Measurements from ENCODE around the gene OTOR. TPM values are rescaled to one million over a fixed set of nuclear protein-coding genes. Genes with fewer than 3 reads are reported as not detected.

OTOR gene, protein sequence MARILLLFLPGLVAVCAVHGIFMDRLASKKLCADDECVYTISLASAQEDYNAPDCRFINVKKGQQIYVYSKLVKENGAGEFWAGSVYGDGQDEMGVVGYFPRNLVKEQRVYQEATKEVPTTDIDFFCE
- not detected in 2 replicates for total RNA-seq (2014; rRNA removed; shearing (Covaris generic))
- not detected in 2 replicates for polyA plus RNA-seq (2015; cell fraction: cytosol; rRNA removed)
- polyA plus RNA-seq (2015; cell fraction: nucleus; rRNA removed) = not detected in 2 replicates

DNA sequence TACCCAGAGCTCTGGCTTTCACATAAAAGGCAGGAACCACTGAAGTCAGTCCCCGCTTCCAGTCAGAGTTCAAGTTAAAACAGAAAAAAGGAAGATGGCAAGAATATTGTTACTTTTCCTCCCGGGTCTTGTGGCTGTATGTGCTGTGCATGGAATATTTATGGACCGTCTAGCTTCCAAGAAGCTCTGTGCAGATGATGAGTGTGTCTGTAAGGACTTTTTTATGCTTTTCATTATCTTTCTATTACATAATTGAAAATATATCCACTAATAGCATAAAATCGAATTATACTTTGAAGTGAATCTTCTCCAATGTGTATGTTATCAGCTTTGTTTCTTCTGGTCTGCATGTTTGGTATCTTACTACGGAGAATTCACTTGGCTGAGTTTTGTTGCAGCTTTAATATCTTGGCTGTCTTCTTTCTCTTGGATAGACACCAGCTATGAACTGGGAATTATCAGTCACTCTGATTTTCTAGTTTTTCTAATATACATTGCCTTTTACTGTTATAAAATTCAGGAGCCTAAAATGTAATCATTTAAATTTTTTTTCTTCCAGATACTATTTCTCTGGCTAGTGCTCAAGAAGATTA lies at the start of gene OTOR:
TSS of gene OTOR (plus strand) at position 51 of the 593 bp plus-strand sequence. CDS start at position 95, 44 bp downstream.
- DNase-seq (ENCODE audit: low read depth) = no peak

DNA sequence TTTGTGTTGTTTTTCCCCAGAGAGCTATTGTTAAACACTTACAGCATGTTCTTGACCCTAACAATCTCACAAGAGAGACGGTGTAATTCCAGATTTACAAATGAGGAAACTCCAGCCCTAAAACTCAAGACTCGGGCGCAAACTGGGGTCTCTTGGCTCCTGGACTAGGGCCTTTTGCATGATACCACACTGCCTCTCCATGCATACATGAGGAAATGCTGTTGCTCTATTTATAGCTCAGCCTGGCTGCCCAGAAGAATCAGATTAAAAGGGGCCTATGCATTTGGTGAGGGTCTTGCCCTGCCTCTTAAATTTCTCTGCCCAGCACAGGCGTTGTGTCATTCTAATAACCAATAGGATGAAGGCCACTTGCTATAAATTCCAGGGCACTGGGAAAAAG lies 48.9 kb upstream of the OTOR start:
- DNase-seq (ENCODE audit: low read depth) = no peak

DNA sequence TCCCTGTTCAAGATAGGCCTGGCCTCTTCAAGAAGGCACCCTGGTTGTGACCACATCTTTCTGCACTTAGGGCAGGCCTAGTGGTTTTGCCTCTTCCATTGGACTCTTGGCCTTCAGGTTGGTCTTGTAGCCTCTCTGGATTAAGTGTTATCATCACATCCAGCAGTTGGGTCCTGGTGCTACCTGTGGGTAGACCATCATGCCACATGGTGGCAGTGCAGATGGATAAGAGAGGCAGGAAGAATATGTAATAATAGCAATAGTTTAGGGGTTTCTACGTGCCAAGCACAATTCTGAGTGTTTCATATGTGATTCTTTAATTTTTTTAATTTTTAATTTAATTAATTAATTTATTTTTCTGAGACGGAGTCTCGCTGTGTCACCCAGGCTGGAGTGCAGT lies 46.9 kb upstream of the OTOR start:
- DNase-seq (ENCODE audit: low read depth) = peak; percentile 26

DNA sequence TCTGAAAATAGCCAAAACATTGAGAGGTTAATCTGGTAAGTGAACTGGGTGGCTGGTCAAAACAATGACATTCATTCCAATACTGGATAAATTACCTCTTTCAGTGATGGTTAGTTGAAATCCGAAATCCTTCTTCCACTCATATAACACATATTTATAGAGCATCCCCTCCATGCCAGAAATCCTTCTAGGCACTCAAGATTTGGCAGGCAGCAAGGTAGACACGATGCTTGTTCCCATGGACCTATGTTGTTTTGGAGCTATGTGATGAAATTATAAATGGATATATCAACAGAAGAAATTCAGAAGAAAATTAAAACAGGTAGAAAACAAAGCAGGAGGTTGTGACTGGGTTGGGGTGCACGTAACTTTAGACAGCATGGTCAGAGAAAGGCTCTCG lies 44.6 kb upstream of the OTOR start:
- no peak for DNase-seq (ENCODE audit: low read depth)

DNA sequence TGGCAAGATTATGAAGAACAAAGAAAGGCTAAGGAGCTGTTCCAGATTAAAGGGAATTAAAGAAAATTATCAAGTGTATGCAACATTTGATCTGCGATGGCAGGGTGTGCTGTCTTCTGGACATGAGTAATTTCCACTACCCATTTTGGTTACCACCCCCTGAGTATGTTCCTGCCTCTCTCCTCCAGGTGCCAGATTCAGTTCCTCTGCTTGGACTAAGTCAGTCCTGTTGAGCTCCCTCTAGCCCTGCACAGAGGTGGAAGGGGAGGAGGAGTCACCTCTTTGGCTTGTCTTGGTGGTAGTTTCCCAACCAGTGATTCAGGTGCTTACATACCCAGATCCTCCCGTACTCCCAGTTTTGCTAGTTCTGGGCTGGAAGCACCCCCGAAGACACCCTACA lies 40.5 kb upstream of the OTOR start:
- no peak for DNase-seq (ENCODE audit: low read depth)

DNA sequence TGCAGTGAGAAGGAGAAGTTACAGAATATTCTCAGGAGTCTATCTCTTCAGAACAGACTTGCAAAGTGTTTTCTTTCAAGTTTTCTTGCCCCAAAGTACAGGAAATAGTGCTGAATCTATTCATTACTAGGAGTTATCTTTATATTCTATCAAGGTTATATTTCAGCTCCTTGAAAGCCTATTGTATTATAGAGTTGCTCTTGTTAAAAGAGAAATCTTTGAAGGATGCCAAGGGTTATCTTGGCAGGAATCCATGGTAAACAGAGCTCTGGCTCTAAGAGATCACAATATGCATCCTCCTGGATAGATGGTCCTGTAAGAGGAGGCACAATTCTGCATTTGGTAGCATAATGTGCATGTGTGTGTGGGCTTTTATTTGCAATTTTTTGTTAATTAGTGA lies 39.6 kb upstream of the OTOR start:
- DNase-seq (ENCODE audit: low read depth) = no peak

DNA sequence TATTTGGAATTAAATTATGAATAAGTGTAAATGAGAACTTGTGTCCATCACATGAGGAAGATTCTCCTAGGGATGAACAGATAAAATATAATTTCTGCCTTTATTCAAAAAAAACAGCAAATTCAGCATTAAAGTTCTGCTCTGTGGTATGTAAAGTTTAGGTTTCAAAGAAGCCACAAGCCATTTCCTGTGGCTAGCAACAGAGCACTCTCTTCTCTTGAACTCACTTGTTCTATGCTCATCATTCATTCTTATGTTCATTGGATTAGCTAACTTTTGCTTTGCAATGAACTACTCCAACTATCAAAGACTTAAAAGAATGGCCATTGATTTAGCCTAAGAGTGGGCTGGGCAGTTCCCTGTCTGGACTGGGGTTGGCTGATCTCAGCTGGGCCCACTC lies 39.1 kb upstream of the OTOR start:
- no peak for DNase-seq (ENCODE audit: low read depth)

DNA sequence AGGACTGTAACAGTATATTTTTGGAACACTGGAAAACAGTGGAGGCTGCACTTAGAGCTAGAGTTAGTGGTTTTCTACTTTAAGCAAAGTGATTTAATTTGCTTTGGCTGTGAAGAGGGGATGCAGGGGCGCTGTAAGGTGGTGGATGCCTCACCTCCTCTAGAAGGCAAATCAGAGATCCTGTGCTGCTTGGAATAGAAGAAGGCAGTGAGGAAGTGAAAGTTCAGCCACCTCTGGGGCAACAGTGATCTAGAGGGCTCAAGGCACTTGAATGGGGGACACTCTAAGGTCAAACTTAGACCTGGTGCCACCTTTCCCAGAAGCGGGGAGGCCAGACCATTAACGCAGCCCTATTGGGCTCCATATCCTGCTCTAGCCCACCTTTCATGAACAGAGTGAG lies 37.4 kb upstream of the OTOR start:
- DNase-seq (ENCODE audit: low read depth) = no peak

DNA sequence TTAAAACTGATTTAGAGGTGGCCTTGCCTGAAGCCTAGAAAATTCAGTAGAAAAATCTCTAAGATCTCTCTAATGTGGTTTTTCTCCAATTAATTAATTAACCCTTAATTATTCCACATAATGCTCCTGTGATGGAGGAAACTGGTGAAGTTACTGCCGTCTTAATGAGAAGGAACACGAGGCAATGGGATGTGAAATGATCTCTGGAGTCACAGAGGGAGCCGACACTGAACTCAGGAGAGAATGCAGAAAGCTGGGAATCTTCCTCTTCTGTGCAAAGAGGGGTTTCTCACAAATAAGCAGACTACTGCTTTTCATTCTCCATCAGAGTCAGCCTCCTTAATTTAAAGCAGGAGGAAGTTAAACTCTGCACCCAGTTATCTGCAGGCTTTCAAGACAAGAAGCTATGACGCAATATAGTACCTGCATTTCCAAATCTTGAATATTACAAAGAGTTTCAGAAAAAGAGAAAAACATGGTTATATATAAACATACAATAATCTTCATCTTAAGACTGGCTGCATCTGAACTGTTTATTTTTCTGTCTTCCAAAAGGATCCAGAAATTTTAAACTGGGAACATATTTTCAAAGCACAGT lies 36.4 kb upstream of the OTOR start:
- no peak for DNase-seq (ENCODE audit: low read depth)

DNA sequence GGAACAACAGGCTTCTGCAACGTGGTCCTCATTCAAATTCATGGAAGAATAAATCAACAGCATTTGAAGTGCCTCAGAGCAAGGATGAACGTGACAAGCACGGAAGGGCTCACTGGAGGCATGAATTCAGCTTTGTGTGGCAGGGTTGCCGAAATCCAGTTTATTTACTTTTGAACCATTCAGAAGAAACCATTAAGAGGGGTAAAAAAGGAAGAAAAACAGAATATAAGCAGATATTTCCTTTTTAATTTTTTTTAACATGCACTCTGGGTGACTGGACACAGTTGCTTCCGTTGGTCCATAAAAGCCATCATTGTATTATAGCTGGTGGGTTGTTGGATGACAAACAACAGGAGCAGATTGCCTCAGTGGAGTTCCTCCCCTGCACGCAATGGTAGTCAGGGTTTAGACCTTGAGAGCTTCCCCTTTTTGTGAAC lies 35.6 kb upstream of the OTOR start:
- DNase-seq (ENCODE audit: low read depth) = peak; percentile 11

DNA sequence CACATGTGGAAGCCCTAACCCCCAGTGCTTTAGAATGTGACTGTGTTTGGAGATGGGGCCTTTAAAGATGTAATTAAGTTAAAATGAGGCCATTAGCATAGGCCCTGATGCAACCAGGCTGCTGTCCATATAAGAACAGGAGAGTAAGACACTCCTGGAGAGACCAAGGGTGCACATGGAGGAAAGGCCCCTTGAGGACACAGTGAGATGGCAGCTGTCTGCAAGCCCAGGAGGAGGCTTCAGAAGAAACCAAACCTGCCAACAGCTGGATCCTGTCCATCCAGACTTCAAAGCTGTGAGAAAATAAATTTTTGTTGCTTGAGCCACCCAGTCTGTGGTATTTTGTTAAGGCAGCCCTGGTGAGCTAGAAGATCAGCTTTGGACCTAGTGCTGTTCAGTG lies 35.1 kb upstream of the OTOR start:
- no peak for DNase-seq (ENCODE audit: low read depth)

DNA sequence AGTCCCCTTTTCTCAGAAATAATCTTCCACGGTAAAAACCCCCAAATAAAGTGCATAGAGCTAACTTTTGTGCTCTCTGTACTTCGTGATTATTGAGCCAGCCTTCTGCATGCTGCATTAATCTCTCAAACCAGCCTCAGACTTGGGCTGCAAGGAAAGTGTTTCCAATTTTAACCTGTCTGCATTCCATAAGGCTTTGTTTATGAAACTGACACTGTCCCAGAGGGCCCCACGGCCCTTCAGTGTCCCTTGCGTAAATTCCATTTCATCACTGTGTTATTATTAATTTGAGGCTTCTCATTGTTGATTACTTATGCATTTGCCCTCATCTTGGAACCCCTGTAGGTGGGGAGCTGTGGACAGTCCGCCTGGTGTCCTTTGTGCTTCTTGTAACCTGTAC lies 33.9 kb upstream of the OTOR start:
- DNase-seq (ENCODE audit: low read depth) = no peak

DNA sequence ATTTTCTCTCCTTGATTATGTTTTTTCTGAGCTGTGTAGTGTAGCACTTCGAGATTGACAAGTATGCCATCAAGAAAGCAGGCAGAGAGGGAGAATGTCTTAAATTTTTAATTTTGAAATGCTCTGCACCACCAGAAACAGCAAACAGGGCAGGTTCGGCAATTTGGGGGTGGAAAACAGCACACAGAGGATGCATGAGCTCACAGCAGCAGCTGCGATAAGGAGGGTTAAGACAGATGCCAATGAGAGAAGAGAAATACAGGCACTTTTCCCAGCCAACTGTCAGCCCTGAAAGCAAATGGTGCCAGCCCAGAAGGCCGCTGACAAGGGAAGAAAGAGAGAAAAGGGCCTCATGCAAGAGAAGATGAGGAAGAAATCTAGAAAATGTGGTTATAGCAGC lies 33.4 kb upstream of the OTOR start:
- DNase-seq (ENCODE audit: low read depth) = no peak

DNA sequence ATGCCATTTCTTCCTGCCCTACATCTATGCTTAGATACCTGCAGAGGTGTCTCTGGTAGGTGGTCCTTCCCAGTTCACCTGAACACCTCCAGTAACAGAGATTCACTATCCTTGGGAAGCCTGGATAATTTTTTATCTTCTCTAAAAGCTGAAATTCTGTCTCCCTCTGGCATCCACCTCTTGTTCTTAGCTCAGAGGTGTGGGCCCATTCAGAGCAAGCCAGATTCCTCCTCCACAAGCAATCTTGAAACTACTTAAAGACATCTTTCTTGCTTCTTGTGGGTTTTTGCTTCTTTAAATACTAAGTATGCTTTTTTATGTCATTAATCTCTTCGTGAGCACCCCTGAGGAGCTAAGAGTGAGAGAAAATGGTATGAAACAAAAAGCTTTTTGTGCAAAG lies 28.7 kb upstream of the OTOR start:
- no peak for DNase-seq (ENCODE audit: low read depth)

DNA sequence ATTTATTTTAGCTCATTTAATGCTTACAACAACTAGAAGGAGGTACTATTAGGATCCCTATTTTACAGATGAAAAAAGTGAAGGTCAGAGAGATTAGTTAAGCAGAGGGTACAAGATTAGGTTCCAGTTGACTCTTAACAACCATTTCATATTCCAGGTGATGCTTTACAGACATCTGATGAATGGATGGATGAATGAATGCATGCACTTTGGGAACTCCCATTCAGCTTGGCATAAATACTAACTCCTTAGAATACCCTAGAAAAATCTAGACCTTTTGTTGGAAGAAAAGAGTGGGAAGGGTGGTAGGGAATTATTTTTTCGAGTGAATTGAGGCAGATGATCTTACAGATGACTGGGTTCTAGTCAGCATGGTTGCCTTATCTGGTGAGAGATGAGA lies 19.1 kb upstream of the OTOR start:
- DNase-seq (ENCODE audit: low read depth) = no peak

DNA sequence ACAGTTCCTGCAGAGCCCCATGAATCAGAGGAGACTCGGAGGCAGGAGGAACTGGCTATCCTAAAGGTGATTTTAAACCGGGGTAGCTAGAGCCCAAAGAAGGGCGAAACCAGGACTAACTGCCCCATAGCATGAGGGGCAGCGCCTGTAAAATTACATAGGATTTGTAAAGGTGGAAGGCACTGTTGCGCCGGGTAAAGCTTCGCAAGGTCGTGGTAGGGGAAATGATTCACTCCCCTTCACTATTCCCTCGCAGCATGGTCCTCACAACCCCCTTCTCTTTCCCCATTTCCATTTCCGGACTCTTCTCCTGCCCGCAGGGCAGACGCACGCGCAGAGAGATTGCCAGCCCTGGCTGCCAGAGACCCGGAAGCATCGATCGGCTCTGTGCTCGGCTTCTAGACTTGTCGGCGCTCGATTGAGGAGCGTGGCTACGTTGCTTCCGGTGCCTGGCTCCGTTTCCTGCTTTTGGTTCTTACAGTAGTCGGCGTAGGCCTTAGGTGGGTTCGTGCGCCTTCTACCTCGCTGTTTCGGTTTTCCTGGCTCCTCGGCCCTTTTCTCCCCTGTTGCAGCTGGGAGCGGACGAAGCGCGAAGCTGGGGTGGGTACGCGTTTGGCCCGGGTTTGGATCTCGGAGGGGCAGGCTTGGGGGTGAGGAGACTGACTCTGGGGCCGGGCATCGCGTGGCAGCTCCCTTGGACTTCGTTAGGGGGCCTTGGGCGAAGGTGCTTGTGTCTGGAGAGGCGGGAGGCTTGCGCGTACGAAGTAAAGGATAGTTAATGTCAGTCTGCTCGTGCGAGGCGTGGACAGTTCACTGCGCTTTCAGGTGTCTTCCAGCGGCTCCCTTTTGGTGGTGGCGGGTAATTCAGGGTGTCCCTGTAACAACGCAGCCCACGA lies 18.3 kb upstream of the OTOR start, which contains the start of gene SNRPB2:
TSS of gene SNRPB2 (plus strand) at position 462 of the 896 bp plus-strand sequence. CDS start 1,677 bp downstream, outside the sequence.
- DNase-seq (ENCODE audit: low read depth) = peak; percentile 91

DNA sequence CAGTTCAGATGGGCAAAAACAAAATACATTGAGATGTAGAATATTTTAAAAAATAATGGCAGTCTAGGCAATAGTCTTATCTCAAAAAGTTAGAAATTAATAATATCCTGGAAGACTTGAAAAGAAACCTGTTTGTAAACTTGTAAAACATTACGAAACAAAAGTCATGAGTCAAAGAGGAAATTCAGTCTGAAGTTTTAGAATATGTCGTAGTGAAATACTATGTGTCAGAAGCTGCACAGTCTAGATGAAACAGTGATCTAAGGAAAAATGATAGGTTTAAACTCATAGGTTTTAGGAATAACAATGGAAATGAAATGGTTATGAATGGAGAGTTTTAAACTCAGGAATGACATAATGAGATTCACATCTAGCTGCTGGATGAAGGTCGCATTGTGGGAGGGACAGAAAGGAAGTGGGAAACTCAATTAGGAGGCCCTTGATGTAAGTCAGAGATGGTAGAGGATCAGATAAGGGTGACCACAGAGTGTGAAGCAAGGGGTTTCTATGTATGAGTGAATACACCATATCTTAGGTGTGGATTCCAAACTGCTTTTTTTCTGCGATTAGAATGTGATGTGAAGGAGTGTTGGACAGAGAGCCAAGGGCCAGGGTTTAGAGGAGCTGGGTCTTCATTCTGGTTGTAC lies 15.5 kb upstream of the OTOR start:
- no peak for DNase-seq (ENCODE audit: low read depth)

DNA sequence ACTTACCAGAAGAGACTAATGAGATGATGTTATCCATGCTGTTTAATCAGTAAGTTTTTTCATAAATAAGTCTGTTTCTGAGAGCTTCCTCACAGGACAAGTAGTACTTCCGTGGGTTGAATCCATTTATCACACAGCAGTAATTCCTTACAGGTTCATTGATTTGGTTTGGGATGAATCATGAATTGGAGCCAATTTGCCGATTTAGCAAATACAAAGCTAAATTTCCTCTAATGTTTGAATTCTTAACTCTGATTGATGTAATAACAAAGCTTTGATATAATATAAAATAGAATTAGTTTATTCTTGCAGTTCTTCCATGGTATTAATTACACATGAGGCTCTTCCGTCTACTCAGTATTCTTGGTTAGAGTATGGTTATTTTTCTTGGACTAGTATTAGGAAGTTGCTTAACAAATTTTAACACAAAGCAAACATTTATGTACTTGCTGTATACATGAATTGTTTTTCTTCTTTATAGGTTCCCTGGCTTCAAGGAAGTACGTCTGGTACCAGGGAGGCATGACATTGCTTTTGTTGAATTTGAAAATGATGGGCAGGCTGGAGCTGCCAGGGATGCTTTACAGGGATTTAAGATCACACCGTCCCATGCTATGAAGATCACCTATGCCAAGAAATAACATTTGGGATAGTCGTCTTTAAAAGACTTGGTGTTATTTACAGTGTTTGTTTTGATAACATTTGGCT lies 7.6 kb upstream of the OTOR start:
- no peak for DNase-seq (ENCODE audit: low read depth)

DNA sequence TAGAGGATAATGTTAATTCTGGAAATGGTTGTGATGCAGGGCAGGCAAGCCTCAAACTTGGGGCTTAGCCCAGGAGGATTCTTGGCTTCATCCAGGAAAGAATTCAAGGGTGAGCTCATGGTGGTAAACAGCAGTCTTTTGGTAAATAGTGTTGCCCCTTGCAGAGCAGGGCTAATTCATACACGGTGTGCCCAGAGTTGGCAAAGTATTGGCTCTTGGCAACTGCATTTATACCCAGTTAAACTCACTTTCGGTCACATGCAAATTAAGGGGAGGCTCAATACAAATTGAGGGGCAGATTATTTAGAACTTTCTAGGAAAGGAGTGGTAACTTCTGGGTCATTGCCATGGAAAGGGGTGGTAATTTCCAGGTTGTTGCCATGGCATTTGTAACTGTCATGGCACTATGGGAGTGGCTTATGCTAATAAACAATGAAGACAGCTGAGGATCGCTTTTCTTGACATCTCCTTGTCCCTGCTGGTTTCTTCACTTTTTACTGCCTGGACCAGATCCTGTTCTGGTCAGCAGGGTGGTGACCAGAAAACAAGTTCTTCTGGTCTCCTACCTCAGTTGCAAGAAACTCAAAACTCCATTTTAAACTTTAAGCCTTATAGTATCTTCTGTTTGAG lies 3.9 kb upstream of the OTOR start:
- DNase-seq (ENCODE audit: low read depth) = no peak

DNA sequence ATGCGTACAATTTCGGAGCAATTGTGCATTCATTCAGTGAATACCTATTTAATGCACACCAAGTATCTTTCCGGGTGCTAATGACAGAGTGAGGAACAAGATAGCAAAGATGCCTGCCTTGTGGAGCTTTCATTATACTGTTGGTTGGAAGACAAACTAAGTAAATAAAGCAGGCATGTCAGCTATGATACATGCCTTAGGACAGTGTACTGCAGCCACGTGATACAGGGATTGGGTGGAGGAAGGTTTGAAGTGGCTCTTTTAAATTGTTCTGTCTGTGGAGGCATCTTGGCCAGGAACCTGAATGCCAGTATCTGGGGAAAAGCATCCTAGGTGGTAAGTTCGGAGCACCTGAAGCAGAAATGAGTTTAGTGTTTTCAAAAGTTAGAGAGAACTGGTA lies 3.0 kb upstream of the OTOR start:
- no peak for DNase-seq (ENCODE audit: low read depth)

All from HT1080 (cell line).